Osteoblast (primary cell): ENCODE data around the gene CUZD1. TPM values are rescaled to one million over a fixed set of nuclear protein-coding genes. Genes with fewer than 3 reads are reported as not detected.

Source experiments
- DNase-seq: peaks from one replicate; pipeline ENCODE4 v3.0.0; 2011; ENCODE audit warnings: low spot score, mixed read lengths; ENCODE audit not compliant: insufficient read length; ENCODE audit errors: missing footprints
- H2AFZ ChIP-seq: 2 replicates; pipeline ENCODE4 v1.6.0; 2011; ENCODE audit warnings: mild to moderate bottlenecking, low read length
- H3K27ac ChIP-seq: 2 replicates; pipeline ENCODE4 v1.5.1; 2011; ENCODE audit warnings: mild to moderate bottlenecking, low read depth, low read length, moderate library complexity
- H3K27me3 ChIP-seq: 2 replicates; pipeline ENCODE4 v1.6.0; 2012; ENCODE audit warnings: mild to moderate bottlenecking, control low read depth, inconsistent platforms, low read length, moderate library complexity; ENCODE audit not compliant: insufficient read depth
- H3K36me3 ChIP-seq: 2 replicates; pipeline ENCODE4 v1.5.1; 2011; ENCODE audit warnings: mild to moderate bottlenecking, low read length, control low read depth, moderate library complexity; ENCODE audit not compliant: insufficient read depth
- H3K4me1 ChIP-seq: 2 replicates; pipeline ENCODE4 v1.5.1; 2011; ENCODE audit warnings: mild to moderate bottlenecking, low read length, control low read depth, moderate library complexity; ENCODE audit not compliant: insufficient read depth
- H3K4me2 ChIP-seq: 2 replicates; pipeline ENCODE4 v1.6.0; 2011; ENCODE audit warnings: mild to moderate bottlenecking, low read length; ENCODE audit not compliant: insufficient read depth
- H3K4me3 ChIP-seq: fragments of 200-600 bp; sonication (generic); 3 replicates; pipeline ENCODE4 v1.5.1; 2012; ENCODE audit warnings: mild to moderate bottlenecking, low read length, inconsistent platforms; ENCODE audit not compliant: insufficient read depth
- H3K79me2 ChIP-seq: 2 replicates; pipeline ENCODE4 v1.6.0; 2012; ENCODE audit warnings: mild to moderate bottlenecking, low read length, control low read depth, inconsistent platforms; ENCODE audit not compliant: insufficient read depth
- H3K9me3 ChIP-seq: 2 replicates; pipeline ENCODE4 v1.5.1; 2011; ENCODE audit warnings: low read depth, low read length, control low read depth
- H4K20me1 ChIP-seq: 2 replicates; pipeline ENCODE4 v1.6.0; 2012; ENCODE audit warnings: mild to moderate bottlenecking, low read length, control low read depth; ENCODE audit not compliant: insufficient read depth
- total RNA-seq: library from RNA; depleted of rRNA; stranded (reverse); fragments of >200 nt; gene quantifications from 2 replicates; pipeline ENCODE4 v1.2.3, GENCODE V29; 2012
- TF ChIP-seq, protein P1 (sequence below): IDR thresholded peaks from 2 replicates; pipeline ENCODE4 v1.5.1; 2011; ENCODE audit warnings: mild to moderate bottlenecking, low read depth, low read length, moderate library complexity; ENCODE audit errors: extremely low read depth

Gene CUZD1
- total RNA-seq, 1 donor: 0.36 TPM

DNA sequence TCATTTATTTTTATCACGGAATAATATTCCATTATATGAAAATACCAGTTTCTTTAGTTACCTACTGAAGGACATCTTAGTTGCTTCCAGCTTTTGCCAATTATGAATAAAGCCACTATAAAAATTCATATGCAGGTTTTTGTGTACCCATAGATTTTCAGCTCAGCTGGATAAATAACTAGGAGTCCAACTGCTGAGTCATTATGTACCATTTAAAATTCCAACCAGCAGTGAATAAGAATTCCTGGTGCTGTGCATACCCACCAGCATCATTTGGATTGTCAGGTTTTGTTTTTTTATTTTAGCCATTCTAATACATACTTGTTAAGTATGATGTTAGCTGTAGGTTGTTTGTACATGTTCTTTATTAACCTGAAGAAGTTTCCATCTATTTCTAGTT is 19.2 kb upstream of the CUZD1 start:
- H2AFZ ChIP-seq: no peak overlapping the region
- TF ChIP-seq, protein P1, sequence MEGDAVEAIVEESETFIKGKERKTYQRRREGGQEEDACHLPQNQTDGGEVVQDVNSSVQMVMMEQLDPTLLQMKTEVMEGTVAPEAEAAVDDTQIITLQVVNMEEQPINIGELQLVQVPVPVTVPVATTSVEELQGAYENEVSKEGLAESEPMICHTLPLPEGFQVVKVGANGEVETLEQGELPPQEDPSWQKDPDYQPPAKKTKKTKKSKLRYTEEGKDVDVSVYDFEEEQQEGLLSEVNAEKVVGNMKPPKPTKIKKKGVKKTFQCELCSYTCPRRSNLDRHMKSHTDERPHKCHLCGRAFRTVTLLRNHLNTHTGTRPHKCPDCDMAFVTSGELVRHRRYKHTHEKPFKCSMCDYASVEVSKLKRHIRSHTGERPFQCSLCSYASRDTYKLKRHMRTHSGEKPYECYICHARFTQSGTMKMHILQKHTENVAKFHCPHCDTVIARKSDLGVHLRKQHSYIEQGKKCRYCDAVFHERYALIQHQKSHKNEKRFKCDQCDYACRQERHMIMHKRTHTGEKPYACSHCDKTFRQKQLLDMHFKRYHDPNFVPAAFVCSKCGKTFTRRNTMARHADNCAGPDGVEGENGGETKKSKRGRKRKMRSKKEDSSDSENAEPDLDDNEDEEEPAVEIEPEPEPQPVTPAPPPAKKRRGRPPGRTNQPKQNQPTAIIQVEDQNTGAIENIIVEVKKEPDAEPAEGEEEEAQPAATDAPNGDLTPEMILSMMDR: no peak
- peak; percentile 83 for DNase-seq
- no peaks in the 10 kb centered on the region for H3K27me3 ChIP-seq
- peak overlapping the region; percentile 62 for H3K27ac ChIP-seq
- no peaks in the 10 kb centered on the region for H3K9me3 ChIP-seq
- H3K36me3 ChIP-seq: no peaks in the 10 kb centered on the region
- H3K4me2 ChIP-seq: peak overlapping the region; percentile 11
- H3K4me1 ChIP-seq: peaks cover 54% of the 10 kb centered on the region
- no peak overlapping the region for H3K4me3 ChIP-seq
- H3K79me2 ChIP-seq: peaks cover 36% of the 10 kb centered on the region
- H4K20me1 ChIP-seq: no peaks in the 10 kb centered on the region

DNA sequence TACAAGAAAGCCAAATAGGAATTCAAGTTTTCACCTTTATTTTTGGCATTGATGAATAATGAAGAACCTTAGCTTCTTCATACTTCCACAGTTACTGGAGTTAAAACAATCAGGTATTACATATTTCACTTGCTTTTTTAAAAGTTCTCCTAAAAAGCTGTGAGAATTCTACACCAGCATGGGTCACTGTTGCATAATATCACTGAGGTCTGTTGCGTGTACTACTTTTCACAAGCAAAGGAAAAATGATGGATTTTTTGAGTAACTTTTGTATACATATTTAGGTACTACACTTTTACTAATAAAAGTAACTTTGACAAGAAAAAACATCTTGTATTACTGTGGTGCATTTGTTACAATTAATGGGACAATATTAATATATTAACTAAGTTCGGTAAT is 18.5 kb upstream of the CUZD1 start:
- Histone ChIP-seq H4K20me1 (no peaks in the 10 kb centered on the region), H3K4me3 (no peak overlapping the region), H3K4me1 (peaks cover 54% of the 10 kb centered on the region), H3K9me3 (no peaks in the 10 kb centered on the region), H2AFZ (no peak overlapping the region), H3K79me2 (peaks cover 43% of the 10 kb centered on the region), H3K27me3 (no peaks in the 10 kb centered on the region), H3K27ac (peak overlapping the region; percentile 62), H3K4me2 (no peak overlapping the region), H3K36me3 (no peaks in the 10 kb centered on the region)
- TF ChIP-seq, protein P1: no peak
- no peak for DNase-seq

GRCh38 chr10:122863216-122864193 is 17.8 kb upstream of the CUZD1 start:
- H4K20me1 ChIP-seq: no peaks in the 10 kb centered on the region
- H3K36me3 ChIP-seq: no peaks in the 10 kb centered on the region
- H3K4me2 ChIP-seq: no peak overlapping the region
- no peaks in the 10 kb centered on the region for H3K9me3 ChIP-seq
- TF ChIP-seq, protein P1: no peak
- peak overlapping the region; percentile 62 for H3K27ac ChIP-seq
- peaks cover 50% of the 10 kb centered on the region for H3K79me2 ChIP-seq
- H3K27me3 ChIP-seq: no peaks in the 10 kb centered on the region
- DNase-seq: no peak
- H2AFZ ChIP-seq: no peak overlapping the region
- H3K4me1 ChIP-seq: peaks cover 54% of the 10 kb centered on the region
- no peak overlapping the region for H3K4me3 ChIP-seq

DNA sequence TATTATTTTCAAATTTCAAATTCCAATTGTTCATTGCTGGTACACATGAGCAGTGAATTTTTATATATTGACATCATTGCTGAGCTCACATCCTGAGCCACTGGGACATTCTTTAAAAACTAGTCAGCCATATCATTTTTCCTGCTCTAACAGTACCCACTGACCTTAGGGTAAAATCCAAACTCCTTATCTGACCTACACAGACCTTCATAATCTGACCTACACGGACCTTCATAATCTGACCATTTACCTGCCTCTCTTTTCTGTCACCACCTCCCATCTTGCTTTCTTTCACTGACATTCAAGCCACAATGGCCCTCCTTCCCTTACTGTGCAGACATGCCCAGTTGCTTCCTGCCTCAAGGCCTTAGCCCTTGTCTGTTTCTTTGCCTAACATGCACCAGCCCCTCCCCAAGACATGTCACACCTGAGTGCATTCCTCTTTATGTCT is 16.1 kb upstream of the CUZD1 start:
- peaks cover 52% of the 10 kb centered on the region for H3K4me1 ChIP-seq
- no peaks in the 10 kb centered on the region for H3K9me3 ChIP-seq
- H3K4me2 ChIP-seq: peak overlapping the region; percentile 6
- no peak overlapping the region for H3K4me3 ChIP-seq
- no peak overlapping the region for H2AFZ ChIP-seq
- no peaks in the 10 kb centered on the region for H4K20me1 ChIP-seq
- peaks cover 60% of the 10 kb centered on the region for H3K79me2 ChIP-seq
- H3K36me3 ChIP-seq: no peaks in the 10 kb centered on the region
- H3K27ac ChIP-seq: peak overlapping the region; percentile 78
- TF ChIP-seq, protein P1: no peak
- no peak for DNase-seq
- H3K27me3 ChIP-seq: no peaks in the 10 kb centered on the region
